GM19438 (cell line): Measurements from ENCODE around the gene MYL4.
"Not testable (repeated sequence)": the region's sequence is repeated elsewhere in the genome, so short reads cannot be mapped to it uniquely, and the experiment has no call there.

Source experiments
- ATAC-seq: cut with Tn5 transposase; IDR thresholded peaks from one replicate; pipeline ENCODE4 v1.9.1; 2021; ENCODE audit warnings: low read depth; ENCODE audit not compliant: unreplicated experiment

The MYL4 gene

GRCh38 chr17:47219621-47220475 lies 10.7 kb downstream of the MYL4 start:
- no peak for ATAC-seq

DNA sequence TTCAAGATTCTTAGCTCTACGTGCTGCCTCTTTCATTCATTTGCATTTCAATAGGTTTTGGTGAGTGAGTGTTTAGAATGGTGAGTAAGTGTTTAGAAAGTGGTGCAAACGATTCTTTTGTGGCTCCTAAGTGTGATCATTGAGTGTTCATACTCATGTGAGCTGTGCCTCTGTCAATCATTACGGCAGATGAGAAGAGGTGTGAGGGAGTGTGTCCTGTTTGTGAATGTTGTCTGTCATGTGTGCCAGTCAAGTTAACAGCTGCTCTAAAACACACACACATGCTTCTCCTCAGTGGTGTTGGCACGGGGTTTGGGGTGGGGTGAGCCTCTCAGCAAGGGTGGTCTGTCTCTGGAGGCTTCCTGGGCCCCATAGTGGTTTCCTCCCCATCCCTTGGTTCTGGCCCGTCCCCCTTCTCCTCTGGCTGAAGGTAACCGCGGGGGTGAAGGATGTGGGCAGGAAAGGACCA lies 11.4 kb downstream of the MYL4 start:
- ATAC-seq = no peak

- no peak for ATAC-seq
Observed at GRCh38 chr17:47221154-47221553, 12.0 kb downstream of the MYL4 start.

- ATAC-seq = no peak
Observed at GRCh38 chr17:47222047-47222446, 12.9 kb downstream of the MYL4 start.

DNA sequence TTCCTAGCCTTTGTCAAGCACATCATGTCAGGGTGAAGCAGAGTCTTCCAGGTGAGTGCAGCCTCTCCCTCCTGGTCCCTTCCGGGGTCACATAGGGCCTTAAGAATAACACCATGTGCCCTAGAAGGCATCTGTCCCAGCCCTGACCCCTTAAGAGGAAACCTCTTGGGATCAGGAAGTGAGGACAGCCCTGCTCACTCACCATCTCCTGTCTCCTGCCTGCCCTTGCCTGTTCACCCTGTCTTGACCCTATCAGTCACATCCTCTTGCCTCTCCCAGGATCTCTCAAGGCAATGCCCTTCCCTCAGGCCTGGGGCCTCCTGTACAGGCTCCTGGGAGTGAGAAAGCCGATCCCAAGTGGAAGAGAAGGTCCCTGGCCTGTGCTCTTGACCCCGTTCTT lies 13.9 kb downstream of the MYL4 start:
- ATAC-seq = no peak

GRCh38 chr17:47223460-47223859 lies 14.3 kb downstream of the MYL4 start:
- no peak for ATAC-seq

DNA sequence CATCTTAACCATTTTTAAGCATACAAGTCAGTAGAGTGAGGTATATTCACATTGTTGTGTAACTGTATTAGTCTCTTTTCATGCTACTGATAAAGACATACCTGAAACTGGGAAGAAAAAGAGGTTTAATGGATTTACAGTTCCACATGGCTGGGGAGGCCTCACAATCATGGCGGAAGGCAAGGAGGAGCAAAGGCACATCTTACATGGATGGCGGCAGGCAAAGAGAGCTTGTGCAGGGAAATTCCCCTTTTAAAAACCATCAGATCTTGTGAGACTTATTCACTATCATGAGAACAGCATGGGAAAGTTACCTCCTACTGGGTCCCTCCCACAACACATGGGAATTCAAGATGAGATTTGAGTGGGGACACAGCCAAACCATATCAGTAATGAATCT lies 14.9 kb downstream of the MYL4 start:
- ATAC-seq = not testable (repeated sequence)

DNA sequence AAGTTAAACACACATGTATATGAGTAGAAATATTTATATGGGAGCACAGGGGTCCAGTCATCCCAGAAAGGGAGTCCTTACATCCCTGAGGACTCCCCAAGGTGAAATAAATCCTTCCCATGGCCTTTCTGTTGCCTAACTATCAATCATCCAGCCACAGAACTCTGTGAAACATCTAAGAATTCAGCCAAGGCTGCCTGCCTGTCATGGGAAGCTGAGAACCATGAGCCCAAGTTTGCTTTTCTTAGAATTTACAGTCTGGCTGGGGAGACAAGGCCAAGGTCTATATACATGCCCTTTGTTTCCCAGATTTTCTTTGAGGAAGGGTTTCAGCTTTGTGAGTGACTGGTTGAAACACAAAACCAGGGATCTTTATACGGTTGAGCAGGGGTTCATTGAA lies 15.8 kb downstream of the MYL4 start:
- ATAC-seq = no peak

DNA sequence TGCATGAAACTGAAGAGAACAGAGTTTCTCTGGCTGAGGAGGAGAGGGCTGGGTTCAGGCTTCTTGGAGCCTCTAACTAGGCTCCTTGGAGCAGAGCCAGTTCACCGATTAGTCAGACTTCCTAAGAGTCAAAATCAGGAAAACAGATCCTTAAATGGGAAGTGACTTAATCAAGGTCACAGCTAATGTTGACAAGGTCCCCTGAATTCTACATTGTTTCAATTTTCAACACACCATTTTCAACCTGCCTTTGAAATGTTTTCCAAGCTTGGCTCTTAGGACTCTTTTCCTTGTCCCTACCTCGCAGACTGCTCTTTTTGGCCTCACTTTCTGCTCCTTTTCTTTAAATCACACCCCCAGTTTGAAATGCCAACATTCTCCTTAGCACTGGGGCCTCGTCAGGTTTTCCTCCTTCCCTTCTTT lies 16.3 kb downstream of the MYL4 start:
- no peak for ATAC-seq

DNA sequence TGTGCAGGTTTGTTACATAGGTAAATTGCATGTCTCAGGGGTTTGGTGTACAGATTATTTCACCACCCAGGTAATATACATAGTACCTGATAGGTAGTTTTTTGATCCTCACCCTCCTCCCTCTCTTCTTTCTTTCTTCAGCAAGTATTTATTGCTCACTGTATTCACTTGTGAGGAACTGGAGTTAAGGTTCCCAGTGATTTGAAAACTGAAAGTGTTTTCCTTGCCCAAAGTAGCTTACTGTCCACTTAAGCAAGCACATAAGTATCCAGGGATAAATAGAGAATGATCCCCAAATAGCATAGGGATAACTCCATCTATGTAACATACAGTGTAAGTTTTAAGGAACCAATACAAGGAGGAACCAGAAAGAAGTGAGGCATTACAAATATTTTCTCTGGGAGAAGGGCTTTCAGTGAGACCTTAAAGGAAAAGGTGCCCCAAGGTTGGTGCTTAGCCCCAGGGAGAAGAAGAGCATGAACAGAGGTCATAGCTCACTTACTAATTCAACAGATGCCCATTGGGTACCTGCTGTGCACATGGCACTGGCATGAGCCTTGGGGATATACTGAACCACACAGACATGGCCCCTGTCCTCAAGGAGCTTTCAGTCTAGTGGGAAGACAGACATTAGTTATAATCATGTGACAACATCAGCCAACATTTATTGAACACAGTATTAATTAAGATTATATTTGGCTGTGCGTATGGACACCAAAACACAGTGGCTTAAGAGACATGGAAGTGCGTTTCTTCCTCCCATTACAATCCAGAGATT lies 17.0 kb downstream of the MYL4 start:
- ATAC-seq = no peak

- no peak for ATAC-seq
Observed at GRCh38 chr17:47227862-47228261, 18.7 kb downstream of the MYL4 start.

- peak; percentile 65 for ATAC-seq
Observed at GRCh38 chr17:47229535-47230443, 20.6 kb downstream of the MYL4 start.

DNA sequence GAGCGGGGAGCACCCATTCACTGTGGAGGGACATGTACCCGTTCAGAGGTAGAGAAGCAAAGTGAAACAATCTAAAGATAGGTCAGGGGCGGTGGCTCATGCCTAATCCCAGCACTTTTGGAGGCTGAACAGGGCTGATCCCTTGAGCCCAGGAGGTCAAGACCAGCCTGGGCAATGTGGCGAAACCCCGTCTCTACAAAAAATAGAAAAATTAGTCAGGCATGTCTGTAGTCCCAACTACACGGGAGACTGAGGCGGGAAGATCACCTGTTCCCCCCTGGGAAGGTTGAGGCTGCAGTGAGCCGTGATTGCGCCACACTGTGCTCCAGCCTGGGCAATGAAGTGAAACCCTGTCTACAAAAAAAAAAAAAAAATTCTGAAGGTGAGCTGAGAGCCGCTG lies 21.7 kb downstream of the MYL4 start:
- ATAC-seq = no peak

DNA sequence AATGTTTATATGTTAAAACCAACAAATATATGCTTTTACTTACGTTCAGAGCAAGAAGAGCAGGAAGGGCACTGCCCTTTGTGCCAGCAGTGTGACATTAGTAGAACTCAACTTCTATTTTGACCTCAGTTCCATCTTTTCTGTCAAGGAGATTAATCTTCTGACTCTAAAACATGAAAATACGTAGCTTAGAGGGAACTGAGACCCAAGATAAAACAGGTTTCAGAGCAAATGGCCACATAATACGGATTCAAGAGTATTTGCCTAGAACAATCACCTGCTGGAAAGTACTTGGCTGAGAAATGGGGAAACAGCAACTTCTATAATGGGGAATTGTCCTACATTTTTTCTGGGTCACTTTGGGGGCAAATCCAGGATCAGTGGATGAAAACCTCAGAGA lies 22.2 kb downstream of the MYL4 start:
- ATAC-seq = no peak

- no peak for ATAC-seq
Observed at GRCh38 chr17:47231866-47232265, 22.7 kb downstream of the MYL4 start.

GRCh38 chr17:47232465-47232864 lies 23.3 kb downstream of the MYL4 start:
- no peak for ATAC-seq

DNA sequence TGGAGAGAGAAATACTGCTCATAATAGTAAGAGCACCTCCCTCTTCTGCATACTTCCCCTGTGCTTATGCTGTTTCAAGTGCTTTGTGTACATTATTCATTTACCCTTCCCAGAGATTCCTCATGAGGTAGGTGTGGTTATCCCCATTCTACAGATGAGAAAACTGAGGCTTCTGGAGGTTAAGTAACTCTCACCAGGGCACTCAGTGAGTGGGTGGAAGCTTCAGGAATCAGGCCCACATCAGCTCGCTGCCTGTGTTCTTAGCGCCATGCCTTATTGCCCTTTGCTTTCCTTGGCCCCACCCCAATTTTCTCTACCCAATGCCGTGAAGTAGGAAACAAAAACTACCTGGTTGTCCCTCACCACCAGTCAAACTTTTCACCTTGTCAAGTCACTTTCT lies 26.4 kb downstream of the MYL4 start:
- ATAC-seq = no peak

- ATAC-seq = no peak
Observed at GRCh38 chr17:47235923-47236322, 26.8 kb downstream of the MYL4 start.

GRCh38 chr17:47237841-47238240 lies 28.7 kb downstream of the MYL4 start:
- ATAC-seq = no peak

DNA sequence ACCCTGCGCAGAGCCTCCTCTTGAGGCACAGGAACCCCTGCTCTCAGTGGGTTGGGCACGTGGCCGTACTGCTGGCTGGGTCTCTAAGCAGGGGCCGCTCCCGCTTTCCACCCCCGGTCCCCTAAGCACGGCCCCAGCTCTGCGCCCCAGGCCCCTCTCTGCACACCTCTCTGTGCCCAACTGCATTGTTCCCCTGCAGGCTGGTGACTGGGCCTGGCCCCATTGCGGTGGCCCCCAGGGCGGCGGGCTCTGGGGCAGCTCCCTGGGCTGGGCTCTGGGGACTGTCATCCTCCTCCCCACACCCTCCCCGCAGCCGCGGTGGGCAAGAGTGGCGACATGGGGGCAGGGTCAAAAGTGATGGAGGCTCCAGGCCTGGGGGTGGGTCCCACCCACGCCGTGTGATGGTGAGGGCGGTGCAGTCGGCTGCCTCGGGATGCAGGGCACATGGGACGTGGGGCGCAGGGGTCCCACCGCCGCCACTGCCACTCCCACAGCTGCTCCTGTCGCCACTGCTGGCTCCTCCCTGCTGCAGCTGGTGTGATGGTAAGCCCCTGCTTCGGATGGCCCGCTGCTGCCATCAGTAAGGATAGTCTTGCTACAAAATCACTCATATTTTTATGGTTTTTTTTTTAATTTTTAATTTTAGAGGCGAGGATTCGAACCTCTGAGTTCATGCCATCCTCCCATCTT lies 29.3 kb downstream of the MYL4 start:
- no peak for ATAC-seq
